Dendritic cell treated with granulocyte-macrophage colony-stimulating factor and Interleukin-4, amounts not matched to agents 40 ng/mL and 50 ng/mL, for 4 days (primary cell): ENCODE results near the gene TOGARAM1.
A peak's percentile ranks its signal among the peaks of the same experiment; 100 is the strongest.

Experiments
- H3K27ac Mint-ChIP-seq: one replicate; pipeline ENCODE4 v1.8.0; 2022; ENCODE audit warnings: mild to moderate bottlenecking, mixed read lengths
- H3K27me3 Mint-ChIP-seq: one replicate; pipeline ENCODE4 v1.8.0; 2022; ENCODE audit warnings: mild to moderate bottlenecking, mixed read lengths
- H3K36me3 Mint-ChIP-seq: one replicate; pipeline ENCODE4 v1.8.0; 2022; ENCODE audit warnings: low read depth, mixed read lengths
- H3K4me1 Mint-ChIP-seq: one replicate; pipeline ENCODE4 v1.8.0; 2022; ENCODE audit warnings: low read depth, mixed read lengths
- H3K4me3 Mint-ChIP-seq: one replicate; pipeline ENCODE4 v1.8.0; 2022; ENCODE audit warnings: mild to moderate bottlenecking, moderate library complexity, mixed read lengths
- H3K9me3 Mint-ChIP-seq: one replicate; pipeline ENCODE4 v1.8.0; 2022; ENCODE audit warnings: mixed read lengths
- intact Hi-C: fragments of 100-400 bp; cut with micrococcal nuclease; formaldehyde crosslinking; loops from one replicate; pipeline ENCODE4 v1.15.0; 2022

TOGARAM1 gene

DNA sequence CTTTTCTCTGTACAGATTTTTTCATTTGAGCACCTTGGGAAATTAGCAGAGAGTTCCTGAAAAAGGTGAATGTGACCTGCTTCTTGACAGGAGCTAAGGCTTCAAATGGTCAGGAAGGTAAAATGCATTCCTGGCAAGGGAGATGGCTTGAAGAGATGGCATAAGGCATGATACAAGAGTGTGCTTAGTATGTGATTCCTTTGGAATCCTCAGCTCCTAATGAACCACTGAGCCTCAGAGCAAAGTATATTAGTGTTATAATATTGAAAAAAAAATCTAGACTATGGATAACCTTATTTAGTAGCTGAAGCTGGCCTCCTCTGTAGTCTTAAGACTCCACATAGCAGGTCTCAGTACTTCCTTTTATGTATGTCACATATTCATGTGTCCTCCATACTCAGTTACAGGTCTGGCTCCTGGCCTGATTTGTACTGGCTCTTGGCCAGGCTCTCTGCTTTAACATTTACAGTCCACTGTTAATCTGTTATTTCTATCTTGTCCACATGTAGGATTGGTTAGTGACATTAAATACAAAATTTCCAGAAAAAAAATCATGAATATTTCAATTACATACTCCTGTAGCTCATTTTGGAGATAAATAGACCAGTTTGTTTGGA, 17.9 kb downstream of the TOGARAM1 start:
- H3K27me3 Mint-ChIP-seq = no peaks in the 10 kb centered on the region
- no peaks in the 10 kb centered on the region for H3K36me3 Mint-ChIP-seq
- no peak overlapping the region for H3K4me3 Mint-ChIP-seq
- intact Hi-C loops = no loop called here
- no peaks in the 10 kb centered on the region for H3K9me3 Mint-ChIP-seq
- no peak overlapping the region for H3K27ac Mint-ChIP-seq
- peaks cover 10% of the 10 kb centered on the region for H3K4me1 Mint-ChIP-seq

DNA sequence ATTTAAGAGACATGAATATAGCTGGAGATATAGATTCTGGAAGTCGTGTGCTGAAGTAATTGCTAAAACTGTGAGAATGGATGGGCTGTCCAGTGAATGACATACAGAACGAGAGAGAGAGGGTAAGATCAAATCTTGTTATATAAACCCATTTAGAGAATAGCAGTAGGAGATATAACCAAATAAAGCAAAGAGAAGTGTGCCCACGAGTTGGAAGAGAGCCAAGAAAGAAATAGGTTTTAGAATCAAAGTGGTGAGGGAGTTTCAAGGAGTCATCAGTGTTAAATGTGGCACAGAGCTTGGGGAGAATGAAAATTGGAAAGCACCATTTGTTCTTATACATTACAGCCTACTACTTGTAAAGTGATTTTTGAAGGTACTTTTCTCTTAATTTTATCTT, 19.2 kb downstream of the TOGARAM1 start:
- H3K27ac Mint-ChIP-seq = no peak overlapping the region
- no peaks in the 10 kb centered on the region for H3K27me3 Mint-ChIP-seq
- intact Hi-C loops = no loop called here
- no peaks in the 10 kb centered on the region for H3K36me3 Mint-ChIP-seq
- H3K9me3 Mint-ChIP-seq = no peaks in the 10 kb centered on the region
- no peak overlapping the region for H3K4me3 Mint-ChIP-seq
- peaks cover 10% of the 10 kb centered on the region for H3K4me1 Mint-ChIP-seq

DNA sequence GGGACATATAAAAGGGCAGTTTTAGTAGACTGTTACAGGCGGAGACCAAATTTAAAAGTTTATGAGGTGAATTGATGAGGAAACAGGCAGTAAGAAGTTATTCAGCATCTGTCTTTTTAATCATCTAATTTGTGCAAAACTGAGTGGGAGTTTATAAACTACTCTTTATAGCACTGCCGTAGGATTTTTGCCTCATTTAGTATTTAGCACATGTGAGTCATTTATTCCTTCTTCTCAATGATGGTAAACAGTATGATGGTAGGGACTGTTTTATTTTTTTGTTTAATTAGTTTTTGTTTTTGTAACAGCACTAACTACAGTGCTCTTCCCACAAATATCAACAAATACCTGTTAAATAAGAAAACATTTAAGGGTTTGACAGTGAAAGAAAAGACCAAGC, 20.6 kb downstream of the TOGARAM1 start:
- H3K36me3 Mint-ChIP-seq = no peaks in the 10 kb centered on the region
- no peak overlapping the region for H3K27ac Mint-ChIP-seq
- H3K4me1 Mint-ChIP-seq = peaks cover 10% of the 10 kb centered on the region
- H3K4me3 Mint-ChIP-seq = no peak overlapping the region
- intact Hi-C loops = no loop called here
- H3K9me3 Mint-ChIP-seq = no peaks in the 10 kb centered on the region
- H3K27me3 Mint-ChIP-seq = no peaks in the 10 kb centered on the region

DNA sequence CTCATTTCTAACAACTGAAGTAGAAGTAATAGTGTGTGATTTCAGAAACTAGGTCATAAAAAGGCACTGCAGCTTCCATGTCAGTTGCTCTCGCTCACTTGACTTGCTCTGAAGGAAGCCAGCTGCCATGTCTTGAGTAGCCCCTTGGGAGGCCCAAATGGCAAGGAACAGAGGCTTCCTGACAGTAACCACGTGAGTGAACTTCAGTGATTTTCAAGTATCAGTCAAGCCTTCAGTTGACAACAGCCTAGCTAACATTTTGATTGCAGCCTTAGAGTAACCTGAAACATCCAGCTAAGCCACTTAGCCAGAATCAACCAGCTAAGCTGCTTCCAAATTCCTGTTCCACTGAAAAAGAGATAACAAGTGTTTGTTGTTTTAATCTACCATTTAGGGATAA, 26.7 kb downstream of the TOGARAM1 start:
- no peak overlapping the region for H3K4me3 Mint-ChIP-seq
- no peak overlapping the region for H3K27ac Mint-ChIP-seq
- H3K36me3 Mint-ChIP-seq = no peaks in the 10 kb centered on the region
- no peaks in the 10 kb centered on the region for H3K27me3 Mint-ChIP-seq
- H3K9me3 Mint-ChIP-seq = no peaks in the 10 kb centered on the region
- peaks cover 17% of the 10 kb centered on the region for H3K4me1 Mint-ChIP-seq
- intact Hi-C loops = no loop called here

DNA sequence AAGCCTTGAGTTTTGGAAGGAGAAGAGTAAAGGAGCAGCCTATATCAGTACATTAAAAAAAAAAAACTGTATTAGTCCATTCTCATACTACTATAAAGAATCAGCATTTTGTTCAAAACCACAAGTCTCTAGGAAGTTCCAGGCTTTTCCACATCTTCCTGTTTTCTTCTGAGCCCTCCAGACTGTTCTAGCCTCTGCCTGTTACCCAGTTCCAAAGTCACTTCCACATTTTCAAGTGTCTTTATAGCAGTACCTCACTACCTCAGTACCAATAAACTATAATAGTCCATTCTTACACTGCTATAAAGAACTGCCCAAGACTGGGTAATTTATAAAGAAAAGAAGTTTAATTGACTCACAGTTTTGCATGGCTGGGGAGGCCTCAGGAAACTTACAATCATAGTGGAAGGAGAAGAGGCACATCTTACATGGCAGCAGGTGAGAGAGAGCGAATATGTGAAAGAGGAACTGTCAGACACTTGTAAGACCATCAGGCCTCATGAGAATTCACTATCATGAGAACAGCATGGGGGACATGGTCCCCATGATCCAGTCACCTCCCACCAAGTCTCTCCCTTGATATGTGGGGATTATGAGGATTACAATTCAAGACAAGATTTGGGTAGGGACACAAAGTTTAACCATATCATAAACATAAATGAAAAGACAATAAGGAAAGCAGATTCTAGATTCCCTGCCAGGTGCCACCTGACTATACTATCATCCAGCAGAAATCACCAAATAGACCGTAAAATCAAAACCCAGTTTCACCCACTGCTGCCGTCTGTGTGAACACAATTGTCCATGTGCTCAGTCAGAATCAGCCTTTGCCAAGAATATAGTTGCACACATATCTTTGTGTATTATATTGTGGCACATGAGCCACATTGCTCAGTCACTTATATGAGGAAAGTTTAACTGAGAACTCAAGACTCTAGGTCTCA, 27.8 kb downstream of the TOGARAM1 start:
- intact Hi-C loops = no loop called here
- Mint-ChIP-seq H3K9me3 (no peaks in the 10 kb centered on the region), H3K27me3 (no peaks in the 10 kb centered on the region), H3K4me3 (no peak overlapping the region), H3K4me1 (peaks cover 17% of the 10 kb centered on the region), H3K36me3 (no peaks in the 10 kb centered on the region), H3K27ac (peak overlapping the region; percentile 72)

DNA sequence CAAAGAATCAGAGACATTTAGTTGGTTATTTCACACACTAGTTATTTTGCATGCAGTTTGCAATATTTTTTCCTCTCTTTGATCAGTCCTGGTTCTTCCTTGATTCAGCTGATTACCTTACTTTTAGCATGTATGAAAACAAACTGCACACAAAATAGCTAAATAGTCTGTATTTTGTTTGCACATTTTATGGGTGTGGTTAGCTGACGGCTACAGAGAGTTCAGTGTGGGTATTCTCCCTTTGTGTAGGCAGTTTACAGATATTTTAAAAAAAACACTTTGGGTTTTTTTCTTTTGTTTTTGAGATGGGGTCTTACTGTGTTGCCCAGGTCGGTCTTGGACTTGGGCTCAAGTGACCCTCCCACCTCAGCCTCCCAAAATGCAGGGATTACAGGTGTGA, 28.5 kb downstream of the TOGARAM1 start:
- H3K4me1 Mint-ChIP-seq = peaks cover 17% of the 10 kb centered on the region
- peak overlapping the region; percentile 30 for H3K27ac Mint-ChIP-seq
- no peaks in the 10 kb centered on the region for H3K36me3 Mint-ChIP-seq
- no peaks in the 10 kb centered on the region for H3K27me3 Mint-ChIP-seq
- intact Hi-C loops = no loop called here
- H3K9me3 Mint-ChIP-seq = no peaks in the 10 kb centered on the region
- H3K4me3 Mint-ChIP-seq = no peak overlapping the region

DNA sequence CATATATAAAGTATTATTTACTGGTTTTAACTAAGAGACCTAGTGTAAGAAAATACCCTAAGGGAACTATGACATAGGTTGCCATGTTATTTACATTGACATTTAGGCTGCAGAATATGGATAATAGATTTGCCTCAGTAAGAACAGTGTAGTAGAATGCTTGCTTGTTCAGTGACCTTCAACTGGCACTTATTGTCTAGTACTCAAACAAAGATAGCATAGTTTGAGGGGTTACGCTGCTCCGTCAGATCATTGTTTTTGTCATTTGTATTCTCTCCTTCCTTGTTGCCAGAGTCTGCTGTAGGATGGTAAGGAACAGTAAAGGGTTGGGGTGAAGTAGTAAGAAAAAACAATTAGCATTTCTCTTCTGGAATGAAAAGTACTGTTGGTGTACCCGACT, 33.2 kb downstream of the TOGARAM1 start:
- Mint-ChIP-seq H3K36me3 (peaks cover 27% of the 10 kb centered on the region), H3K27ac (no peak overlapping the region), H3K9me3 (peaks cover 16% of the 10 kb centered on the region), H3K27me3 (no peaks in the 10 kb centered on the region), H3K4me3 (no peak overlapping the region), H3K4me1 (peaks cover 10% of the 10 kb centered on the region)
- intact Hi-C loops = no loop called here

DNA sequence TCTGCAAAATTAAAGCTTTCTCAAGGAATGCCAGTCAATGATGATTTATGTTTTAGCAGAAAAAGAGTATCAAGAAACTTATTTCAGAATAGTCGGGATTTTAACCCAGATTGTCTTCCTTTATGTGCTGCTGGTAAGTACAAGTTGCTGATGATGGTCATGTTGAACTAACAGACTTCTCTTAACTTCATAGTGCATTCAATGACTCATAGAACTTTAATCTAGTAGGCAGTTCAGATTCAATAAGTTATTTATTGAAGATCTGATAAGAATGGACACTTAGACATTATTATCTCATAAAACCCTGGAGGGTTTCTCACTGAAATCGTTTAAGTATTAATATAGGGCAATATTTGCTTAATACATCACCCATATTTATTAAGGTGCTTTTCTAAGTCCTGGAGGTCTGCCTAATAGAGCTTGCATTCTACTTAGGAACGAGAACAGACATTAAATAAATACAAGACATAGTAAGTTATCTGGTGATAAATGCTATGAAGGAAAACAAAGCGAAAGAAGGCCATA, 33.8 kb downstream of the TOGARAM1 start:
- H3K27me3 Mint-ChIP-seq = no peaks in the 10 kb centered on the region
- intact Hi-C loops = no loop called here
- peaks cover 5% of the 10 kb centered on the region for H3K4me1 Mint-ChIP-seq
- peaks cover 33% of the 10 kb centered on the region for H3K36me3 Mint-ChIP-seq
- peak overlapping the region; percentile 12 for H3K27ac Mint-ChIP-seq
- H3K4me3 Mint-ChIP-seq = no peak overlapping the region
- H3K9me3 Mint-ChIP-seq = peaks cover 16% of the 10 kb centered on the region

DNA sequence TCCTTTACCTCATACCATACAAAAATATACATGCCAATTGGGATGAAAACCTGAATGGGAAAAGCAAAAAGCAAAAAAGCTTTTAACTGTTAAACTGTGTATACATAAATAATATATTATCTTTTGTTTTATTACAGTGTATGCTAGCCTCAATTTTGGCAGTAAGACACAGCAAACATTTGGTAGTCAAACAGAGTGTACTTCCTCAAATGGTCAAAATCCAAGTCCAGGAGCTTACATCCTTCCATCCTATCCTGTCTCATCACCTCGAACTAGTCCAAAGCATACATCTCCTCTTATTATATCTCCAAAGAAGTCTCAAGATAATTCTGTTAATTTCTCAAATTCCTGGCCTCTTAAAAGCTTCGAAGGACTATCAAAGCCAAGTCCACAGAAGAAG, 41.9 kb downstream of the TOGARAM1 start:
- Mint-ChIP-seq H3K27me3 (no peaks in the 10 kb centered on the region), H3K9me3 (no peaks in the 10 kb centered on the region), H3K36me3 (peaks cover 34% of the 10 kb centered on the region), H3K4me1 (no peaks in the 10 kb centered on the region), H3K4me3 (no peak overlapping the region), H3K27ac (no peak overlapping the region)
- intact Hi-C loops = no loop called here

DNA sequence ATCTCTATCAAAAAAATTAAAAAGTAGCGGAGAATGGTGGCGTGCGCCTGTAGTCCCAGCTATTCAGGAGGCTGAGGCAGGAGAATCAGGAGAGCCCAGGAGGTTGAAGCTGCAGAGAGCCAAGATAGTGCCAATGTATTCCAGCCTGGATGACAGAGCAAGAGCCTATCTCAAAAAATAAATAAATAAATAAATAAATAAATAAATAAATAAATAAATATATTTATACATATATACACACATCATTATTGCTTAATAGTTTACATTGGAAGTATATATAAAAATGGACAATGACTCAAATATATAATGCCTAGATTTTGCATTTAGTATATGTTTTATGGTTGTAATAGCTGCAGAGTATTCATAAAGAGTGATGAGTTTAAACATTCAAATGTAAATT, 53.1 kb downstream of the TOGARAM1 start:
- Mint-ChIP-seq H3K27me3 (no peaks in the 10 kb centered on the region), H3K36me3 (peaks cover 29% of the 10 kb centered on the region), H3K4me1 (peaks cover 6% of the 10 kb centered on the region), H3K27ac (no peak overlapping the region), H3K4me3 (no peak overlapping the region), H3K9me3 (no peaks in the 10 kb centered on the region)
- intact Hi-C loops = no loop called here

DNA sequence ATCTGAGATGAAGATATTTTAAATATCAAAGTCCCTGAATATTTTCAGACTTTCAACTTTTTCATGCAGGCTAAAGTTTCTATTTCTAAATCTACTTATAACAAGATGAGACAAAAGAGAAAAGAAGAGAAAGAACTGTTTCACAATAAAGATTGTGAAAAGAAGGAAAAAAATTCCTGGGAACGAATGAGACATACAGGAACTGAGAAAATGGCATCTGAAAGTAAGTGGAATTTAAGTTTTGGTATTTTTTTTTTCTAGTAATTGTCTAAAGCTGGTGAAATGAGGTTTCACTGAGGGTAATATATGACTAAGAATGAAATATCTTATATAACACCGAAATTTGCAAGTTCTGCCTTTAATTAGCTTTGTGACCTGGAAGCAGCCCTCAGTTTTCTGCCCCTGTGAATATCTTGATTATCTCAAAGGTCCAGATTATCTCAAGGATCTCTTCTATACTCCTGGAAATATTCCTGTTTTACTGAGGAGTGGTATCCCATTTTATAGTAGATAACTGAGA, 66.2 kb downstream of the TOGARAM1 start:
- intact Hi-C loops = no loop called here
- Mint-ChIP-seq H3K27me3 (no peaks in the 10 kb centered on the region), H3K4me1 (no peaks in the 10 kb centered on the region), H3K36me3 (peaks cover 27% of the 10 kb centered on the region), H3K9me3 (no peaks in the 10 kb centered on the region), H3K27ac (no peak overlapping the region), H3K4me3 (no peak overlapping the region)

DNA sequence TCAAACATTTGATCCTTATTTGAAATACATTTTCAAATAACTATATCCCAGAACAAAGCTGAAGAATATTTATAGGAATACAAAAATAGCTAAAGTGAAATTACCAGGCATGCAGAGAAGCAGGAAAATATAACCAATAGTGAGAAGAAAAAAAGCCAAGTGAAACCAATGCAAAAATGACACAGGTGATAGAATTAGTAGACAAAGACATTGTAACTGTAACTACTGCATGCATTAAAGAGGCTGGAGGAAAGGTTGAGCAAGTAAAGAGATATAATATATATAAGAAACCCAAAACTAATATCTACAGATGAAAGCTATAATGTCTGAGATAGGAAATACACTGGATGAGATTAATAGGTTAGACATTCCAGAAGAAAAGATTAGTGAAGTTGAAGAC, 72.7 kb downstream of the TOGARAM1 start:
- H3K4me1 Mint-ChIP-seq = no peaks in the 10 kb centered on the region
- intact Hi-C loops = no loop called here
- no peak overlapping the region for H3K4me3 Mint-ChIP-seq
- peaks cover 71% of the 10 kb centered on the region for H3K36me3 Mint-ChIP-seq
- no peak overlapping the region for H3K27ac Mint-ChIP-seq
- no peaks in the 10 kb centered on the region for H3K27me3 Mint-ChIP-seq
- peaks cover 8% of the 10 kb centered on the region for H3K9me3 Mint-ChIP-seq

DNA sequence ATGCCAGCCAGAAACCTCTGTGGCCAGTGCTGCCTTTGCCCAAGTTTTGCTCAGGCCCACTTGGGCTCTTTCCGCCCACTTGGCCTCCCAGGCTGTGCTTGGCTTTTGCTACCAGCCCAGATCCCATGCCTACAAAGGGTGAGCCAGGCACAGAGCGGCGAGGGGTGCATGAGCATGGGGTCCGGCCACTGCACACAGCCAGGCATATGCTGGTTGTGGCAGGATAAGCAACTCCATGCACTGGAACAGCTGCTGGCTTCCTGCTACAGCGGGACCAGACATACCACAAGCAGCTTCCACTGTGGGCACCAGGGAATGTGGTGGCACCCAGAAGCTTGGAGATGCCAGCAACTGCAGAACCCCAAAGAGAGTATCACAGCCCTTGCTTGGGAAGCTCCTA, 76.3 kb downstream of the TOGARAM1 start:
- Mint-ChIP-seq H3K36me3 (peaks cover 70% of the 10 kb centered on the region), H3K9me3 (peaks cover 8% of the 10 kb centered on the region), H3K27me3 (no peaks in the 10 kb centered on the region), H3K27ac (no peak overlapping the region), H3K4me1 (no peaks in the 10 kb centered on the region), H3K4me3 (no peak overlapping the region)
- intact Hi-C loops = no loop called here

DNA sequence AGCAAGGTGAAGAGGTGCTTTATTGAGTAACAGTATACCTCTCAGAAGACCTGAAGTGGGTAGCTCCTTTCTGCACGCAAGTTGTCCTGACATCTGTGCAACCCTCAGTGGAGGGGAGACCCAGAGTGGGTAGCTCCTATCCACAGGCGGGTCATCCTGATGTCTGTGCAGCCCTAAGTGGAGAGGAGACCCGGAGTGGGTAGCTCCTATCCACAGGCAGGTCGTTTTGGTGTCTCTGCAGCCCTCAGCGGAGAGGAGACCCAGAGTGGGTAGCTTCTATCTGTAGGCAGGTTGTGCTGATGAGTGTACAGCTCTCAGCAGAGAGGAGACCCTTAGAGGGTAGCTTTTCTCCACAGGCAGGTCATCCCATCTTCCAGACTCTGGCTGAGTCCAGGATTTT, 76.9 kb downstream of the TOGARAM1 start:
- no peak overlapping the region for H3K27ac Mint-ChIP-seq
- H3K36me3 Mint-ChIP-seq = peaks cover 68% of the 10 kb centered on the region
- no peaks in the 10 kb centered on the region for H3K27me3 Mint-ChIP-seq
- no peaks in the 10 kb centered on the region for H3K4me1 Mint-ChIP-seq
- H3K9me3 Mint-ChIP-seq = peaks cover 8% of the 10 kb centered on the region
- no peak overlapping the region for H3K4me3 Mint-ChIP-seq
- intact Hi-C loops = no loop called here
